Stomach (tissue), 4 donors: Measurements from ENCODE around the gene TRIP6.

Source experiments
- CTCF ChIP-seq, 7 experiments: fragments of 450-650 bp in 4 of 7; fragments of 200-600 bp in 3 of 7; sonication (generic) in 3 of 7; IDR thresholded peaks; one replicate each; pipeline ENCODE4 v1.5.1; 2016 to 2019; ENCODE audit warnings: antibody characterized with exemption in 7 of 7, control low read depth in 2 of 7, mild to moderate bottlenecking in 1 of 7
- EP300 ChIP-seq: sonication (generic); formaldehyde crosslinking; IDR thresholded peaks from one replicate; pipeline ENCODE4 v1.6.1; 2017; ENCODE audit warnings: antibody characterized with exemption
- POLR2A ChIP-seq, 4 donors: fragments of 450-650 bp; IDR thresholded peaks; one replicate each; pipeline ENCODE4 v1.6.1; 2016; ENCODE audit warnings: antibody characterized with exemption in 4 of 4, control low read depth in 2 of 4, mild to moderate bottlenecking in 1 of 4, moderate library complexity in 1 of 4
- POLR2AphosphoS5 ChIP-seq, 3 donors: sonication (generic); formaldehyde crosslinking; IDR thresholded peaks; one replicate each; pipeline ENCODE4 v1.6.1; 2016; ENCODE audit warnings: antibody characterized with exemption in 3 of 3

DNA sequence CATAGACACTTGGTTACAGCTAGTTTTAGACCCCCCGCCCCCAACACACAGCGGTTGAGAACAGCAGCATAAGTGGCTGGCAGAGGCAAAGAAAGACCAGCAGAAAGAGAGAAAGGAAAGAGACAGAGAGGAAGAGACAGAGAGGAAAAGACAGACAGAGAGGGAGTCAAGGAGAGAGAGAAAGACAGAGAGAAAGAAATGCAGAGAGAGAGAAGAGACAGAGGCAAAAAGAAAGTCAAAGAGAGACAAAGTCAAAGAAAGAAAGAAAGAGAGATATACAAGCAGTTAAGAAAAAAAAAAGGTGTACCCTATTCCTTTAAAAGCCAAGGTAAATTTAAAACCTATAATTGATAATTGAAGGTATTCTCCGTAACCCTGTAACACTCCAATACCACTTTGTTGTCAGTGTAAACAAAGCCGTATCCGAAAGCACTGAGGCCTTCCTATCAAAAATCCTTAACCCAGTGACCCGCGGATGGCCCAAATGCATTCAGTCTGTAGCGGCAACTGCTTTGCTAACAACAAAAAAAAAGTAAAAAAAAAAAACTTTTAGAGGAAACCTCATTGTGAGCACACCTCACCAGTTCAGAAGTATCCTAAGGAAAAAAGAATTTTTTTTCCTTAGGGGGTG lies 26.6 kb upstream of the TRIP6 start:
- TF ChIP-seq CTCF (IDR thresholded peaks at IDR 0.05) (no peak), POLR2AphosphoS5 (IDR thresholded peaks at IDR 0.05) (no peak), POLR2A (IDR thresholded peaks at IDR 0.05) (no peak), EP300 (no peak)
